ENCODE measurements around the gene DNAJC18.
A peak's percentile ranks its signal among the peaks of the same experiment; 100 is the strongest.
"Not testable (repeated sequence)": the region's sequence is repeated elsewhere in the genome, so short reads cannot be mapped to it uniquely, and the experiment has no call there.

Gene DNAJC18

DNA sequence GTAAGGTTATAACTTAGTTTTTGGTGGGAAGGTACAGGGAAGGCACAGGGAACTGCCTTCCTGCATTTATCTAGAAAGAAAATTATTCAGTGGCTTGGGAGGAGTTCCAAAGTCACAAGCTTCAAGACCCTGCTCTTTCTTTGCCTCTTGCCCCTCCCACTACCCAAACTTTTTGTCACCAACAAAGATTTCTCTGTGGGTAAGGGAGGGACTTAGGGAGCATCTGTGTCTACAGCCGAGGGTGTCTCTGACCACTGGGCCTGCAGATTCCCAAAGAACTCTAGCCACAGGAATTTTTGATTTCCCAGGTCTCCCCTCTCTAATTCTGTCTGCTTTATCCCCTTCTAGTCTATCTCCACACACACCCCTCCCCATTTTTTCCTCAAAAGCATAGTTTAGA is 21.1 kb upstream of the DNAJC18 start:
- DNase-seq, result no peak

DNA sequence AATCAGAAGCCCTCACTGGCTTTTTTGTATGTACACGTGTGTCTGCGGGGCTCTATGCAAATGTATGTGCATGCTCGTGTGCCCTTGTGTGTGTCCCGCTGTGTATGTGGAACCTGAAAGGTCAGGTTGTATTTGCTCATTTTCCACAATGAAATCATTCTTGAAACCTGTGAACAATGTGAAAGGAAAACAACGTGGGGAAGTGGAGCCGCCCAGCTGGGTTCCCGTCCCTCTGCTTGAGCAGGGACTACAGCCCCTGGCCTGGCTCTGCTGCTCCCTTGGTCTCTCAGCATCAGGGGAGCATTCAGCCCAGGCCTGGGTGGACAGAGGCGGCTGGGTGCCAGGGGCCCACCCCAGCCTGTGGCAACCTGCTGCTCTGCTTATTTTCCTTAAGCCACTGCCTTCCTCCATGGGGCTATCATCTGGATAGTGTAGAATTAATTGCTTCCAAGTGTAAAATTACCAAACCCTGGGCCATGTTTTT is 20.2 kb upstream of the DNAJC18 start:
- DNase-seq, result peak; percentile 64

DNA sequence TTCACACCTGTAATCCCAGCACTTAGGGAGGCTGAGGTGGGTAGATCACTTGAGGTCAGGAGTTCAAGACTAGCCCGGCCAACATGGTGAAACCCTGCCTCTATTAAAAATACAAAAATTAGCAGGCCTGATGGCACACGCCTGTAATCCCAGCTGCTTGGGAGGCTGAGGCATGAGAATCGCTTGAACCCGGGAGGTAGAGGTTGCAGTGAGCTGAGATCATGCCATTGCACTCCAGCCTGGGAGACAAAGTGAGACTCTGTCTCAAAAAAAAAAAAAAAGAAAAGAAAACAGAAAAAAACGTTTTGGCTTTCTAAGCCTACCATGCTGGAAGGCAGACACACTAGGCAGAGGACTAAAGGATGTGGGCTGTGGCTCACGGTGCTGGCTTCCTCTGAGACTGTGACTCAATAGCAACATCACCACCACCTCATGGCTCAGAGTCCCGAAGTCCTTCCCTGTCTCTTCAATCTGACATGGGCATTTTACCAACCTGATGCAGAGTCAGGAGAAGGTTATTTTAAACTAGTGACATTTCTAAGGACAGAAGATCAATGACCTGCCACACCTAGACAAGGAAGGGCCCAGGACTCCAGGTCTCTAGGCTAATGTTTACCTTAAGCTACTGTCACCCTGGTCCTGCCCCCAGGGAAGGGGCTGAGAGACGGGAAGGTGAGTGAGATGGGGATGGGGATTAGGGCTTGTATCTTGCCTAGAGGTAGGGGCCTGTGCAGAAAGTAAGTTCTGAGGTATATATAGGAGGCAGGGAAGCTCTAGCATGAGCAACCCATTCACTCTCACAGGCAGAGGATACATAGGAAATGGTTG is 19.5 kb upstream of the DNAJC18 start:
- DNase-seq, result peak; percentile 50

DNA sequence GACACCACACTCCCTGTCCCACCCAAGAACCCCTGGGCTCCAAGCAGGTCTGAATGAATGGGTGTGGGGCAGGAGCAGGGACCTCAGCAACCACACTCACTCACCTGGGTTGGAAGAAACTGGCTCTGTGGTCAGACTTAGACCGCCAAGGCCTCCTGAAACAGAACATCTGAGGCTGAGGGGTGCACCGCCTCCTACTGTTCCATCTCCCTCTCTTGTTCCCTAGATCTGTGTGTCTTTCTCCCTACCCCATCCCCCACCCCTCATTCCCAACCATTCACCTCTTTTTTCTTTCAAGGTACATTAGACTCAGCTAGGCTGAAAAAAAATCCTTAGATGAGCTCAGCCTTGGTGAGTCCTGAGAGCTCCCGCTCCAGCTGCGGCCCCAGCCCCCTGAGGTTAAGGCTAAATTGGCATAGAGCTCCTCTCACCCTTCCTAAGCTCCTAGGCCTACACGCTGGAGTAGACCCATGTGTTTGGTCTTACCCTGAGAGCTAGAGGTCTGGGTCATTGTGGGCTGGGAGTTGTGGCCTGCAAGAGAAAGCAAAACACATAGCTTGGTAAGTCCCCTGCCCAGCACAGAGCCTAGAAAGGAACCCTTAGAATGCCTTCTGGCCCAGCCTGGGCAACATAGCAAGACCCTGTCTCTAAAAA is 18.5 kb upstream of the DNAJC18 start:
- DNase-seq, result no peak

DNA sequence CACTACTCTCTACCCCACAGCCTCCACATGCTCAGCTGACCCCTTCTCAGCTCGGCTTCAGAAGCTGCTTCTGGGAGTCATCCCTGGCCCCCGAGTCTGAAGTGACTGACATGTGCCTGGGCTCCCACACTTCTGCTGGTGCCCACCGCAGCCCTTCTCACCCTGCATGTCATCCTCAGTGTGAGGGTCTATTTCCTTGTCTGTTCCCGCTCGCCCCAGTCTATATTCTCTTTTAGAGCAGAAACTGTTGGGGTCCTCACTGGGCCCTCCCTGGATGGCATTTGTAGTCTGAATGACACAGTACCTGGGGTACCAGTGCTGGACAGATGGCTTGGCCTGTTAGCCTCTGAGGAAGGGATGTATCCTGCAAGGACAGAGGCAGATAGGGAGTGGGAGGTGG is 17.9 kb upstream of the DNAJC18 start:
- no peak for DNase-seq

DNA sequence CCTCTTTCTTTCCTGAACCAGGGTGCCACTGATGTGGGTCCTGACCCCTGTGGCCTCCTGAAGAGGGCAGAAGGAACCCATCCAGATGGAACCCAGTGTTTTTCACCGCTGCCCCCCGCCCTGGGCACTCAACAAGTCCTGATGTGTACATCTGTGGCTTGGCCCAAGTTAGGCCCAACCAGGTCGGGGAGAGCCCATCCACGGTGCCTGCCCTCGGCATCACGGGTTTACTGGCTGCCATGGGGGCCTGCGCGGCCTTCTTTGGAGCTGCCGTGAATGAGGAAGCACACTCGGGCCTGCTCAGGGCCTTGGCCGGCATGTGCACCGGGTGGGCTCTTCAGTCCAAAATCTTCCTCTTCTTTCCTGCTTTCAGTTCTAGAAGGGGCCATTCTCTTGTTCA is 17.5 kb upstream of the DNAJC18 start:
- no peak for DNase-seq

DNA sequence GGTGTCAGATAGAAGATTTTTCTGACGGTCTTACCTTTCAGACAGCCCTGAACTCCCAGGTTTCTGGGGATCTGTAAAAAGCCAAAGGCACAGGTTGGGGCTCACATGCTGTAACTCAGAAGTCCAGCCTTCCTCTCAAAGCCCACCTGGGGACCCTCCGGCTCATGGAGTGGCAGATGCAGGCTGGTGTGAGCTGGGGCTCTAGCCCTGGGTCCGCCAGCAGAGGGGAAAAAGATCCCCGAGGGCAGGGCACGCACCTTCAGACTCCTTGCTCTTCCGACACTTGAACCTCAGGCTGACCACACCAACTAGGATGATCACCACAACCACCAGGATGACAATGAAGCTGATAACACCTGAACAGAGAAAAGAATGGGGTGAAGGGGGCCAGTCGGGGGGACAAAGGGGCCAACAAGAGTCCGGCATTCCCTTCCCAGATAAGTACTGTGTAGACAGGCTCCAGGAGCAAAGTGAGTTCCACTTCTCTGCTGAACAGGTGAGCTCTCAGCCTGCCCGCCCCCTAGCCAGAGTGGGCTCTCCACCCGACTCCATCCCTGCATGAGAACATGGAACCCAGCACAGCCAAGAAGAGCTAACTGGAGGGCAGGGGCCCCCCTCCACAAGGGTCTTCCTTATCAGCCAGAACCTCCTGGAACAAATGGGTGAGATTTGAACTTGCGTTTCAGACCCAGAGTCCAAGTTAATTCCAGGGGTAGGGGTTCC is 15.4 kb upstream of the DNAJC18 start:
- DNase-seq, result no peak

DNA sequence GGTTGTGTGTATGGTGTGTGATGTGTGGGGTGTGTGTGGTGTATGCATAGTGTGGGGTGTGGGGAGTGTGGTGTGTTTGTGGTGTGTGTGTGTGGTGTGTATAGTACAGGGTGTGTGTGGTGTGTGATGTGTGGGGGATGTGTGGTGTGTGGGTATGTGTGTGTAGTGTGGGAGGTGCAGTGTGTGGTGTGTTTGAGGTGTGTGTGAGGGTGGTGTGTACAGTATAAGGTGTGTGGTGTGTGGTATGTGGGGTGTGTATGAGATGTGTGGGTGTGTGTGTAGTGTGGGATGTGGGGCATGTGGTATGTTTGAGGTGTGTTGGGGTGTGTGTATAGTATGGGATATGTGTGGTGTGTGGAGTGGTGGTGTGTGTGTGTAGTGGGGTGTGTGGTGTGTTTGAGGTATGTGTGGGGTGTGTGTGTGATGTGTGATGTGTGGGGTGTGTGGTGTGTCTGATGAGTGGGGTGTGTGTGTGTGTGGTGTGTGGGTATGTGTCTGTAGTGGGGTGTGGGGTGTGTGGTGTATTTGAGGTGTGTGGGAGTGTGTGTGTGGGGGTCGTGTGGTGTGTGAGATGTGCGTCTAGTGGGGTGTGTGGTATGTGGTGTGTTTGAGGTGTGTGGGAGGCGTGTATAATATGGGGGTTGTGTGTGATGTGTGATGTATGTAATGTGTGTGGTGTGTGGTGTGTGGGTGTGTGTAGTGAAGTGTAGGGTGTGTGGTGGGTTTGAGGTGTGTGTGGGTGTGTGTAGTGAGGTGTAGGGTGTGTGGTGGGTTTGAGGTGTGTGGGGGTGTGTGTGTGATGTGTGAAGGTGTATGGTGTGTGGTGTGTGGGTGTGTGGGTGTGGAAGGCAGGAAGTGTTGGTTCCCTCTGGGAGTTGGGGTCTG is 14.6 kb upstream of the DNAJC18 start:
- no peak for DNase-seq

DNA sequence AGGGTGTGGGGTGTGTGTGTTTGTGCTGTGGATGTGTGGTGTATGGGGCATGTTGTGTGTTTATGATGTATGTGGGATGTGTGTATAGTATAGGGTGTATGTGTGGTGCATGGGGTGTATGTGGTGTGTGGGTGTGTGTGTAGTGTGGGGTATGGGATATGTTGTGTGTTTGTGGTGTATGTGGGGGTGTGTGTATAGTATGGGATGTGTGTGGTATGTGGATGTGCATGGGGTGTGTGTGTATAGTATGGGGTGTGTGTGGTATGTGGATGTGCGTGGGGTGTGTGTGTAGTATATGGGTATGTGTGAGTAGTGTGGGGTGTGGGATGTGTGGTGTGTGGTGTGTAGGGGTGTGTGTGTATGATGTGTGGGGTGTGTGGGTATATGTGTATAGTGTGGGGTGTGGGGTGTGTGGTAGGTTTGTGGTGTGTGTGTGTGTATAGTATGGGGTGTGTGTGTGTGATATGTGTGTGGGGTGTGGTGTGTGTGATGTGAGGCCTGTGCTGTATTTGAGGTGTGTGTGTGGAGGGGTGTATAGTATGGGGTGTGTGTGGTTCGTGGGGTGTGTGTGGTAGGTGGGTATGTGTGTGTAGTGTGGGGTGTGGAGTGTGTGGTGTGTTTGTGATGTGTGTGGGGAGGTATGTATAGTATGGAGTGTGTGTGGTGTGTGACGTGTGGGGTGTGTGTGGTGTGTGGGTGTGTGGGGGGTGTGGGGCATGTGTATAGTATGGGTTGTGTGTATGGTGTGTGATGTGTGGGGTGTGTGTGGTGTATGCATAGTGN is 12.7 kb upstream of the DNAJC18 start:
- no peak for DNase-seq

DNA sequence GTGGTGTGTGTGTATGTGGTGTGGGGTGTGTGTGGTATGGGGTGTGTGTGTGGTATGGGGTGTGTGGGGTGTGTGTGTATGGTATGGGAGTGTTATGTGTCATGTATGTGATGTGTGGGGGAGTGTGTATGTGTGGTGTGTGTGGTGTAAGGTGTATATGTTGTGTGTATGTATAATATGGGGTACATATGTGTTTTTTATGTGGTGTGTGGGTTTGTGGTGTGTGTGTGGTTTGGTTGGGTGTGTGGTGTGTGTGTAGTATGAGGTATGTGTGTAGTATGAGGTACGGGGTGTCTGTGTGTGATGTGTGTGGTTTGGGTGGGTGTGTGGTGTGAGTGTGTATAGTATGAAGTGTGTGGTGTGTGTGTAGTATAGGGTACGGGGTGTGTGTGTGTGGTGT is 11.9 kb upstream of the DNAJC18 start:
- no peak for DNase-seq

DNA sequence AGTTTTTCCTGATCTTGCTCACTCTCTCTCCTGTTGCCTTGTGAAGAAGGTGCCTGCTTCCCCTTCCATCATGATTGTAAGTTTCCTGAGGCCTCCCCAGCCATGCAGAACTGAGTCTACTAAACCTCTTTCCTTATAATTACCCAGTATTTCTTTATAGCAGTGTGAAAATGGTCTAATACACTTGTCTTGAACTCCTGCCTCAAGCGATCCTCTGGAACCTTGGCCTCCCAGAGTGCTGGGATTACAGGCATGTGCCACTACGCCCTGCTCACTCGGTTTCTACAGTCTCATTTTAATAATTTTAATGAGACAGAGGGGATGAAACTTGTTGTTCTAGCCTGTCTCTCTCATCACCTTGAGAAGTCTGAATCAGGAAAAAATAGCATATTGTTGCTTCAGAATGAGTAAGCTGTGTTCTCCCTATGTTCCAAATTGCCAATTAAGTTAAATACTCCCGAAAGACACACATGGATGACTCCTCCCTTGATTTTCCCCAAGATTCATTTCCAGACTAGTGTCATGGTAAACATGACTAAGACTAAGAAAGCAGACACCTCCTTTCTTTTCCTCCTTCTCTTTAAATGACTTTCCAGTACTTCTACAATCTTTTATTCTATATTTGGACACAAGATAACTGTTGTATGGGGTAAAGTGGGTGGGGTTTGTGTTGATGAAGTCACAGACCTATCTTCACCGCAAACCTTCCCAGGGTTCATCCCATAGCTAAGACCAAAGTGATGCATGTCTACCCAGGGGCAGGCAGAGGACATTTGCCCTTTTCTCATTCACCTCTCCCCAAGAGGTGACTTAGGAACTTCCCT is 7.8 kb upstream of the DNAJC18 start:
- no peak for DNase-seq

DNA sequence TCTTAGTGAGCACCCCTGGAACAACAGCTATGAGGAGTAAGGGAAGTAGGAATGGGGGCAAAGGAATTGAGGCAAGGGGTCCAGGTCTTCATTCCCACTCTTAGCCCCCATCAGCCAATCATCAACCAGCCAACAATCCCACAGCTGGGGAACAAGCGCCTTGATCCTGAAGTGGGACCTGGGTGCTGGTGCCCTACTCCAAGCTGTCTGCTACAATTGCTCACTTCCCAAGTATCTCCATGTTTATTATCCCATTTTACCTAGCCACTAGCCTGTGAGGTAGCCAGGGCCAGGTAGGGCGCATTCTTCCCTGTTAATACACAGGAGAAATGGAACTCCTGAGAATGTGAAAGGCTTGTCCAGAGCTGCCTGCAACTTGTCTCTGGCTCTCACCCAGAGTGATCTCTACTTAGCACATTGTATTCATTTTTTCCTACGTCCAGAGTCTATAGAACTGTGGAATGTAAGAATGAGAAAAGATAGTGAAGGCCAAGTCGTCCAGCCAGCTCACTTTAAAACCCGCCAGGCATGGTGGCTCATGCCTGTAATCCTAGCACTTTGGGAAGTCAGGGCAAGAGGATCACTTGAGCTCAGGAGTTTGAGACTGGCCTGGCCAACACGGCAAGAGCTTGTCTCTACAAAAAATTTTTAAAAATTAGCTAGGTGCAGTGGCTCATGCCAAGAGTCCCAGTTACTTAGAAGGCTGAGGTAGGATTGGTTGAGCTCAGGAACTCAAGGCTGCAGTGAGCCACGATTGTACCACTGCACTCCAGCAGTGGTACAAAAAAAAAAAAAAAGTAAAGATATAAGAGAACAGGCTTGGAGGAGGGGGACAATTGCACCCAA is 6.2 kb upstream of the DNAJC18 start:
- no peak for DNase-seq

DNA sequence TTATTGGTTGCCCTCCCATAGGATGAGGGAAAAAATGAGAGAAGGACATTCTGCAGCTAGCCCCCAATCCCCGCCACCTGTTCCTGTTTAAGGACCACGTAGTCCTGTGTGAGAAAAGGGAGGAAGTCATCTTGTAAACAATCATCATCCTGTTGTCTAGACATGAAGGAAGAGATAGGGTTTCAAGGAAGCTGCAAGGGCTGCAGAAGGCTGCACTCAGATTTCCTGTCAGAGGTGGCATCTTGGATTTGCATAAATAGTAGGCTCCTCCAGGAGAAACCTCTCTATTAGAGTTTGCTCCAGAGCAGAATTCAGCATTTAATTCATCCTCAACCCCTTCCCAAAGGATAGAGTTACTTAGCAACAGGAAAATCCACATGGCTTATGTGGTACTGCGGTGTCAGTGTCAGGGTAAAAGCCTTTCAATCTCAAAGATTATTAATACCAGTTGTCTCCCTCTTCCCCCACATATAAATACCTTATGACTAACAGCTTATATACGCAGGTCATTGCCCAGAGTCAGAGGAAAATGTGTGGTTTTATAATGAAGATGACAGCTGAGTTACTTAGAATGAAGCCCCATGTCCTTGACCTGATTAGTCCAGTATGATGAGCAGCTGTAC is 4.6 kb upstream of the DNAJC18 start:
- DNase-seq, result peak; percentile 54

DNA sequence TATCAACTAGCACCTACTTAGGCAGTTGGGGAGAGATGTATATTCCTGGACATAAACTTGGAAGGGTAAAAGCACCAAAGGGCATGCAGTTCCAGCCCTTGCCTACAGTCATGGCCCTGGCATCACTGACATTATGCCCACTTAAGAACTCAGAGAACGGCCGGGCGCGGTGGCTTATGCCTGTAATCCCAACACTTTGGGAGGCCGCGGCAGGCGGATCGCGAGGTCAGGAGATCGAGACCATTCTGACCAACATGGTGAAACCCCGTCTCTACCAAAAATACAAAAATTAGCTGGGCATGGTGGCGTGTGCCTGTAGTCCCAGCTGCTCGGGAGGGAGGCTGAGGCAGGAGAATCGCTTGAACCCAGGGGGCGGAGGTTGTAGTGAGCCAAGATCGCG is 1.1 kb upstream of the DNAJC18 start:
- DNase-seq, result not testable (repeated sequence)

DNA sequence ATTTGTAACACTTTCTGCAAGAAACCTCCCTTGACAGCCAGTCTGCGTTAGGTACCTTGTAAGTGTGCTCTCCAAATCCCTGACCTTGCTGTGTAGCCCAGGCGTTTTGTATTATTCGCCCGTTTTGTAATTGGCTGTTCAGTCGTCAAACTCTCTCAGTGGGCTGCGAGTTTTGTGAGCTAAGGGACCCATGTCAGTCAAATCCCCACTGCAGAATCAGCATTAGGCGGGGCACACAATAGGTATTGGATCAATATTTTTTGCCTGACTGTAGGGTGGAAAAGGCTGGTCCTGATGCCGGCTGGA is 665 bp downstream of the DNAJC18 start:
- DNase-seq, result no peak

DNA sequence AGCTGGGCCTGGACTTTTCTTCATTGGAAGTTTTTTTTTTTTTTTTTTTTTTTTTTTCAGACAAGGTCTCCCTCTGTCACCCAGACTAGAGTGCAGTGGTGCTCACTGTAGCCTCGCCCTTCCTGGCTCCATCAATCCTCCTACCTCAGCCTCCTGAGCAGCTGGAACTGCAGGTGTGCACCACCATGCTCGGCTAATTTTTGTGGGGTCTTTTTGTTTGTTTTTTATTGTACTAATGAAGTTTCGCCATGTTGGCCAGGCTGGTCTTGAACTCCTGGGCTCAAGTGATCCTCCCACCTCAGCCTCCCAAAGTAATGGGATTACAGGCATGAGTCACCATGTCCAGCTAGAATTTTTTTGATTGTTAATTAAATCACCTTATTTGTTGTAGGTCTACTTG is 3.6 kb downstream of the DNAJC18 start:
- DNase-seq, result no peak

DNA sequence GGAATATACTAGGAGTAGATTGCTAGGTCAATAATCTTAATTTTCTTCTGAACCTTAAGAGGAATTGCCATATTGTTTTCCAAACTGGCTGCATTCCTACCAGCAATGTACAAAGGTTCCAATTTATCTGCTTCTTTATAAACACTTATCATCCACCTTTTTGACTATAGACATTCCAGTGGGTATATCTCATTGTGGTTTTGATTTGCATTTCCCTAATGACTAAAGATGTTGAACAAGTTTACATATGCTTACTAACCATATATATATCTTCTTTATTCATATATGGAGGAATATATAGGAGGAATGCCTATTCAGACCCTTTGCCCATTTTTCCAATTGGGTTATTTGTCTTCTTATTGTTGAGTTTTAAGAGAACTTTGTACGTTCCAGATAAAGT is 7.6 kb downstream of the DNAJC18 start:
- DNase-seq, result no peak

DNA sequence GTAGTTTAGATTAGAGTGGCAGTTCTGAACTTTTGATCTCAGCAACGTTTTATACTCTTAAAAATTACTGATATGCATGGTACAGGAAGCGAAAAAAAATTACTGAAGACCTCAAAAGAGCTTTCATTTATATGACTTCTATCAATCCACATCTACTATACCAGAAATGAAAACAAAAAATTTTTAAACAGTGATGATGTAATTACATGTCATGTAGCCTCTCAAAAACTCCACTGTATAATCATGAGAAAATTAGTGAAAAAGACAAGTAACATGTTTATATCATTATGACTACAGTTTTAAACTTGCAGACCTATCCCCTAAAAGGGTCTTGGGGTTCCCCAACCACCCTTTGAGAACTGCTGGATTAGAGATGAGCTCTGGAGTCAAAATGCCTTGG is 9.3 kb downstream of the DNAJC18 start:
- no peak for DNase-seq

DNA sequence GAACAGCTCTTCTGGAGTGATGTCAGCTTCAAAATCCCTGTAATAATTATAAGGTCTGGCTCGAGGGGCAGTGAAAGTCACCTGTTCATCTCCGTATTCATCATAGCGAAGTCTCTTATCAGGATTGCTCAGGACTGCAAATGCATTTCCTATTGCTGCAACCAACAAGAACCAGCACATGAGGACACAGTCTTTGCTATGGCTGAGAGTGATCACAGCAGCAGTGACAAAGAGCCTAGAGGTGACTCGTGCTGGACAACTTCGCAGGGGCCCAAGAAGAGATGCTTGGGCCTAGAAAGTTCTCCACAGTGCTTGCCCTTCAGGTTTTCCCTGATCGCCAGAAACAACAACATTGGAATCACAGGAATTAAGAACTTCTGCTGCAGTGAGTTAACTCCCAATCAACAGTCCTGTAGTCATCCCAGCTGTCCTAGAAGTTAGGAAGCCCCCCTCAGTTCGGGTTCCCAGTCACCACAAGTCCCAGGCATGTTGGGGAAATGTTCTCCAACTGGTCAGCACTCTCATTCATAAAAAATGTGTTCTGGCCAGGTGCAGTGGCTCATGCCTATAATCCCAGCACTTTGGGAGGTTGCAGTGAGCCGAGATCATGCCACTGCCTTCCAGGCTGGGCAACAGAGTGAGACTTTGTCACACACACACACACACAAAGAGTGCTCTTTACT is 13.0 kb downstream of the DNAJC18 start:
- DNase-seq, result no peak

Measured in NCI-H69 (cell line).